BE2C (cell line): ENCODE data around the gene MBD6.

Source experiments
- DNase-seq: peaks from one replicate; pipeline ENCODE4 v3.0.0-alpha.2; 2020
- H3K27me3 ChIP-seq: fragments of 250-450 bp; sonication (Bioruptor Pico); 2 replicates; pipeline ENCODE4 v1.5.1; 2020; ENCODE audit warnings: mild to moderate bottlenecking
- H3K36me3 ChIP-seq: fragments of 250-450 bp; sonication (Bioruptor Pico); 2 replicates; pipeline ENCODE4 v1.5.1; 2020; ENCODE audit warnings: mild to moderate bottlenecking
- H3K4me1 ChIP-seq: fragments of 250-450 bp; sonication (Bioruptor Pico); 2 replicates; pipeline ENCODE4 v1.5.1; 2020
- H3K4me3 ChIP-seq: 2 replicates; pipeline ENCODE4 v1.5.1; 2011; ENCODE audit warnings: low read depth, low read length
- H3K9me3 ChIP-seq: fragments of 250-450 bp; sonication (Bioruptor Pico); 2 replicates; pipeline ENCODE4 v1.5.1; 2020
- CTCF ChIP-seq: IDR thresholded peaks from 2 replicates; pipeline ENCODE4 v1.5.1; 2012; ENCODE audit warnings: mild to moderate bottlenecking, low read depth, low read length

Gene MBD6

DNA sequence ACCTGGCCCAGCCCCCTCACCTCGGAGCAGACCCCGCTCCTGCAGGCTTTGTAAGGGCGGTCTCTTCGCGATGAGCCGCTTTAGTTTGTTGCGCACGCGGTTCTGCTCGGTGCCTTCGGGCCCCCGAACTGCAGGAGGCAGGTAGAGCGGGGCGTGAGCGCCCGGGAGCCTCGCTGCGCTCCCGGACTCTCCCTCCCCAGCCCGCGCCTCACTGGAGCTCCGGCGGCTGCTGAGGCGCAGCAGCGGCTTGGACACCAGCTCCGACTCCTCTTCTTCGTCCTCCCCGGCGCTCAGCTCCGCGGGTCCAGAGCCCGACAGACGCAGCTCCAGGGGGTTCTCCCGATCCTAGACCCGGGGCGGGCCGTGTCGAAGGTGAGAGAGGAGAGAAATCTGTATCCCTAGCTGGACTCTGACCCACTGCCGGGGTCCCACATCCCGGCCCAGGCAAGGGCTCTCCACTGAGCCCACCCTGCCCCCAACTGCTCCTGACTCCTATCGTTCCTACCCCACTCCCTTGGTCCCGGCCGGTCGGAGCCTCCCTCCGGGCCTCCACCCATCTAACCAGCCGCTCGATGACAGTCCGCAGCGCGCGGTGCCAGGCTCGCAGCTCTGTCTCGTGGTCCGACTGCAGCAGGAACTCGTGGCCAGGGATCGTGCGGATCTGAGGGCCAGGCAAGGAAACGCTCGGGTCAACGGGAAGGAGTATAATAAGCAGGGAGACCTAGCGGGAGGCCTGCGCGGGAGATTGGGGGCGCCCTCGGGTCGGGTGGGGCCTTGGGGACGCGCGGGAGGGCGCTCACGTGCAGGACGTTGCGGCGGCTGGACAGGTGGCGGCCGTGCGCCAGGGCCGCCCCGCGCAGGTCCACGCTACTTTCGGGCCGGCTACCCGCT lies 47.1 kb upstream of the MBD6 start:
- no peaks in the 10 kb centered on the region for H3K4me1 ChIP-seq
- H3K4me3 ChIP-seq: 0 out of 2 replicates have a peak overlapping the region, but pooled peaks have one; percentile 12
- H3K27me3 ChIP-seq: peaks cover 97% of the 10 kb centered on the region
- DNase-seq: peak; percentile 34
- no peak for TF ChIP-seq CTCF
- H3K36me3 ChIP-seq: no peaks in the 10 kb centered on the region
- H3K9me3 ChIP-seq: no peaks in the 10 kb centered on the region

- TF ChIP-seq CTCF: no peak
- Histone ChIP-seq H3K9me3 (no peaks in the 10 kb centered on the region), H3K4me1 (no peaks in the 10 kb centered on the region), H3K36me3 (no peaks in the 10 kb centered on the region), H3K4me3 (no peak overlapping the region), H3K27me3 (peaks cover 97% of the 10 kb centered on the region)
- no peak for DNase-seq
These were observed 46.2 kb upstream of the MBD6 start for GRCh38 chr12:57476162-57476992.

GRCh38 chr12:57476993-57477709 lies 45.5 kb upstream of the MBD6 start:
- DNase-seq: no peak
- H3K36me3 ChIP-seq: no peaks in the 10 kb centered on the region
- no peak for TF ChIP-seq CTCF
- H3K27me3 ChIP-seq: peaks cover 98% of the 10 kb centered on the region
- H3K4me3 ChIP-seq: no peak overlapping the region
- H3K9me3 ChIP-seq: no peaks in the 10 kb centered on the region; the same call in 1 of the 2 replicates
- no peaks in the 10 kb centered on the region for H3K4me1 ChIP-seq

DNA sequence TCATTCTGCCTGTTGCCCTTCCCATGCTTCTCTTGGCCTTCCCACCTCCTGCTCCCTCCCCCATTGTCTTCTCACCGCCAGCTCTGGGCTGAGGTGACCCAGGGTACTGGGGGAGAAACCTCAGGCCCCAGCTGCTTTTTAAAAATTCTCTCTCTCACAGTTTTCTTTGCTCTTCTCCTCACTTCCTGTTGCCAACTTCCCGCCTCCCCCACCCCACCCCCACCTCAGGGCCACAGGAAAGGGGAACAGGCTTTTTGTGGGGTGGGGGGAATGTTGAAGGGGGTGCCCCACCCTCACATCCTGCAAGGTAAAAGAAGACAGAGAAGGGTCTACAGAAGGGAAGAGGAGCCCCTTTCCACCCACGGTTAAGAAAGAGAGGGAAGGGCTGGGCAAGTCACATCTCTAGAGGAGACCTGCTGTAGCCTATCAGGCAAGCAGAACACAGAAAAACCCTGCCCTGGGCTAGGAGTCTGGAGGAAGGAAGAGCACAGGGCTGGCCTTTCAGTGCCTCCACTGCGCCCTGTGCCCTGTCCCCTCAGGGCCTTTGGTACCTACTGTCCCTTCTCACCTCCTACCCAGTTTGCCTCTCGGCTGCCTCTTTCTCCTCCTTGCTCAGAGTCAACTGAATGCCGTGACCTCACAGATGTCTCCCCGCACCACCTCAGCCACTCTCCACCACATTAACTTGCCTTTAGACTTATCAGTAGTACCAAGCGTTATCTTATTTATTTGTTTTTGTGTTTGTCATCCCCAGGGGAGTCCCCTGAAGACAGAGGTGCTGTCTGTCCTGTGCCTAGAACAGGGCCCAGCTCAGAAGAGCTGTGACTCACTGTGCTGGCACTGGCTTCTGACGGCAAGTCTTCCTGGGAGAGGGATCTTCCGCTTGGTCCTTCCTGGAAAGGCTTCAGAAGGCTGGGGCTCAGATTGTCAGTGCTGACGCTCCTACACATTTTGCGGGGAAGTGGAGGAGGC lies 44.6 kb upstream of the MBD6 start:
- H3K4me1 ChIP-seq: no peaks in the 10 kb centered on the region
- no peaks in the 10 kb centered on the region for H3K36me3 ChIP-seq
- no peak for TF ChIP-seq CTCF
- peaks cover 96% of the 10 kb centered on the region for H3K27me3 ChIP-seq
- DNase-seq: no peak
- no peak overlapping the region for H3K4me3 ChIP-seq
- H3K9me3 ChIP-seq: no peaks in the 10 kb centered on the region; the same call in 1 of the 2 replicates

GRCh38 chr12:57479043-57479375 lies 43.6 kb upstream of the MBD6 start:
- H3K4me1 ChIP-seq: no peaks in the 10 kb centered on the region
- no peak overlapping the region for H3K4me3 ChIP-seq
- H3K27me3 ChIP-seq: peaks cover 91% of the 10 kb centered on the region
- no peak for TF ChIP-seq CTCF
- DNase-seq: no peak
- H3K36me3 ChIP-seq: no peaks in the 10 kb centered on the region
- H3K9me3 ChIP-seq: no peaks in the 10 kb centered on the region; the same call in 1 of the 2 replicates
